Upper lobe of right lung (tissue), 1 donor: ENCODE results near the gene SLC22A2. TPM values are rescaled to one million over a fixed set of nuclear protein-coding genes. Genes with fewer than 3 reads are reported as not detected.
"Not testable (repeated sequence)": the region's sequence is repeated elsewhere in the genome, so short reads cannot be mapped to it uniquely, and the experiment has no call there.

Experiments used
- ATAC-seq: fragments of 200-7000 bp; cut with Tn5 transposase; one replicate; pipeline ENCODE4 v1.9.1; 2020; ENCODE audit warnings: mild to moderate bottlenecking, moderate library complexity
- DNase-seq: peaks from one replicate; pipeline ENCODE4 v3.0.0-alpha.2; 2020
- H3K27ac ChIP-seq: fragments of 200-600 bp; one replicate; pipeline ENCODE4 v1.8.0; 2022
- H3K27me3 ChIP-seq: fragments of 200-600 bp; one replicate; pipeline ENCODE4 v1.8.0; 2022; ENCODE audit warnings: mild to moderate bottlenecking
- H3K36me3 ChIP-seq: fragments of 200-600 bp; one replicate; pipeline ENCODE4 v1.8.0; 2022
- H3K4me1 ChIP-seq: fragments of 200-600 bp; one replicate; pipeline ENCODE4 v1.8.0; 2022
- H3K4me3 ChIP-seq: fragments of 200-600 bp; one replicate; pipeline ENCODE4 v1.8.0; 2022; ENCODE audit warnings: mild to moderate bottlenecking
- H3K9me3 ChIP-seq: fragments of 200-600 bp; one replicate; pipeline ENCODE4 v1.8.0; 2022
- CTCF ChIP-seq: fragments of 200-600 bp; IDR thresholded peaks from one replicate; pipeline ENCODE4 v1.8.0; 2022; ENCODE audit warnings: antibody characterized with exemption
- intact Hi-C: fragments of 100-400 bp; cut with DNase I; formaldehyde crosslinking; loops from one replicate; pipeline ENCODE4 v1.11.0; 2022
- long read RNA-seq: library from polyadenylated mRNA; unstranded; transcript quantifications from one replicate; pipeline ENCODE4 v2.0.0, GENCODE V29; 2021
- total RNA-seq: library from RNA; stranded (reverse); fragmentation: NEBNext Ultra II Directional; extraction: Animal tissue kit (Norgen Biotek cat#: 25700); gene quantifications from one replicate; pipeline ENCODE4 v1.2.1, GENCODE V29; 2021
- donor health status: DM: no; HTN: yes; CAD: no; lungs with severe emphysema.

SLC22A2 gene
- total RNA-seq: not detected
- long read RNA-seq: 0 reads

- Histone ChIP-seq H3K27ac (no peak within 1 kb of the TSS), H3K4me1 (no peaks in the 10 kb centered on the region), H3K4me3 (no peak within 1 kb of the TSS), H3K36me3 (no peaks in the 10 kb centered on the region), H3K9me3 (no peaks in the 10 kb centered on the region), H3K27me3 (no peaks in the 10 kb centered on the region)
- DNase-seq: no peak
- ATAC-seq: no peak
- TF ChIP-seq CTCF: no peak
- intact Hi-C loops: no loop called here
These were observed at the start of gene SLC22A2 for GRCh38 chr6:160258346-160259142. Gene SLC22A2 (minus strand): TSS chr6:160258821. CDS start chr6:160258757, 64 bp downstream.

GRCh38 chr6:160305926-160306713 lies 47.5 kb upstream of the SLC22A2 start:
- Histone ChIP-seq H3K9me3 (peaks cover 6% of the 10 kb centered on the region), H3K4me3 (no peak overlapping the region), H3K27ac (no peak overlapping the region), H3K36me3 (no peaks in the 10 kb centered on the region), H3K4me1 (no peaks in the 10 kb centered on the region), H3K27me3 (no peaks in the 10 kb centered on the region)
- TF ChIP-seq CTCF: no peak
- no peak for DNase-seq
- ATAC-seq: no peak
- intact Hi-C loops: no loop called here

- ATAC-seq: no peak
- no peak overlapping the region for H3K4me3 ChIP-seq
- no peak for TF ChIP-seq CTCF
- no peaks in the 10 kb centered on the region for H3K36me3 ChIP-seq
- intact Hi-C loops: no loop called here
- no peaks in the 10 kb centered on the region for H3K4me1 ChIP-seq
- no peak for DNase-seq
- H3K9me3 ChIP-seq: no peaks in the 10 kb centered on the region
- H3K27ac ChIP-seq: no peak overlapping the region
- H3K27me3 ChIP-seq: no peaks in the 10 kb centered on the region
These were observed 45.2 kb upstream of the SLC22A2 start for GRCh38 chr6:160303806-160304205.

DNA sequence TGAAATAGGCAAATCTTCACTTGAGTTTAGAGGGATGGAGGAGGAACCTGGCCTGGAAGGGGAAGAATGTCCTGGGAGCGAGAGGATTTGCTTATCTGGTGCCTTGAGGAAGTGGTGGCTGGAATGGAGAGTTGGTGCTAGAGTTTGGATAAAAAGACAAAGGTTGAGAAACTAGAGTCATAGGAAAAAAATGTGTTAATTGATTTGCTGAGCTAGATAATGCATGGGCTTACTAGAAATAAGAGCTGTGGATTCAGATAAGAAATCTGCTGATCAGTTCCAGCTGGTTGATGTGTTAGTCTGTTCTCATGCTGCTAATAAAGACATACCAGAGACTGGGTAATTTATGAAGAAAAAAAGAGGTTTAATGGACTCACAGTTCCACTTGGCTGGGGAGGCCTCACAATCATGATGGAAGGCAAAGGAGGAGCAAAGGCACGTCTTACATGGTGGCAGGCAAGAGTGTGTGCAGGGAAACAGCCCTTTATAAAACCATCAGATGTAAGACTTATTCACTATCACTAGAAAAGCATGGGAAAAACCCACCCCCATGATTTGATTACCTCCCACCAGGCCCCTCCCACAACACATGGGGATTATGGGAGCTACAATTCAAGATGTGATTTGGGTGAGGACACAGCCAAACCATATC lies 43.9 kb upstream of the SLC22A2 start:
- H3K27me3 ChIP-seq, DNase-seq, H3K4me3 ChIP-seq, ATAC-seq, H3K4me1 ChIP-seq, intact Hi-C loops, H3K27ac ChIP-seq, H3K9me3 ChIP-seq, H3K36me3 ChIP-seq: not testable (repeated sequence)

DNA sequence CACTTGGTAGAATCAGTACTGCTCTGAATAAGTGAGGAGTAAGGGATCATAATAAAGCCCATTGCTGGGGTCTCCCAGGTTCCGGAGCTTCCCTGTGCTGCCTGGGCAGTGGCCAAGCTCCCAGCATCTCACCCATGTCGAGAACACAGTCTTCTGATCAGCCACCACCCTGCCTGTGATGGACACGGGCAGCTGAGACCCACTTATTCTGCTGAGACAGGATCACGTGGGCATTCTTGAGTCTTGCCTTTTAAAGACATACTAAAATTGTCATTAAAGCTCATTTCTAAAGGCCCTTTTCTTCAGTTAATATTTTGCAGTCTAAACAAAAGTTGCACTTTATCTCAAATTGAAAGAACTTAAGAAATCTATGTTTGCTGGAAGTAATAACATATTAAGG lies 42.7 kb upstream of the SLC22A2 start:
- H3K9me3 ChIP-seq: no peaks in the 10 kb centered on the region
- H3K4me1 ChIP-seq: no peaks in the 10 kb centered on the region
- H3K27me3 ChIP-seq: no peaks in the 10 kb centered on the region
- intact Hi-C loops: no loop called here
- no peak overlapping the region for H3K27ac ChIP-seq
- DNase-seq: no peak
- H3K4me3 ChIP-seq: no peak overlapping the region
- no peak for ATAC-seq
- no peak for TF ChIP-seq CTCF
- H3K36me3 ChIP-seq: no peaks in the 10 kb centered on the region
